ENCODE data around the gene LLCFC1.

The LLCFC1 gene

DNA sequence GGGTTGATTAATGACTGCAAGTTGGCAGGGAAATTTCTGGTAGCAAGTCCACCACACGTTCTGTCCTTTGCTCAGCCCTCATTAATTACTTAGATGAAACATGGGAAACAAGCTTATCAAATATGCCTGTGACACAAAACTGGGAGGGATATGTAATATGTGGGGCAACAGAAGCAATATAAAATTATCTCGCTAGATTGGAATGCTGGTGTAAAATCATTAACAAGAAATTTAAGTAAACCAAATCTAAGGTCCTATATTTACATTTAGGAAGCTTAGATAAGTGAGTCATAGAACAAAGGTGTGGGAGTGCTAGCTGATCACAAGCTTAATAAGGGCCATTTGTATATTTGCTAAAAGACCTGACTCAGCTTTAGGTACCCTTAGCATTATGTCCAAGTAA, 29.3 kb upstream of the LLCFC1 start:
- no peaks in the 10 kb centered on the region for H3K4me1 ChIP-seq (ENCODE audit: control insufficient read depth in 5 of 5, insufficient read depth in 5 of 5, low read length in 5 of 5)
- H3K36me3 ChIP-seq (ENCODE audit: control insufficient read depth in 5 of 5, insufficient read depth in 5 of 5, low read length in 5 of 5): no peaks in the 10 kb centered on the region
- H3K9ac ChIP-seq (ENCODE audit: low read length in 5 of 5): no peak overlapping the region
- H3K4me3 ChIP-seq (ENCODE audit: low read depth in 1 of 5, low read length in 5 of 5): no peak overlapping the region
- peaks cover 0 to 3% (median 0%) of the 10 kb centered on the region in 5 donors for H3K27me3 ChIP-seq (ENCODE audit: control insufficient read depth in 5 of 5, insufficient read depth in 4 of 5, low read length in 5 of 5)
- no peaks in the 10 kb centered on the region for H3K9me3 ChIP-seq (ENCODE audit: control insufficient read depth in 5 of 5, low read length in 5 of 5)
- H3K27ac ChIP-seq (ENCODE audit: low read depth, low read length): no peak overlapping the region

DNA sequence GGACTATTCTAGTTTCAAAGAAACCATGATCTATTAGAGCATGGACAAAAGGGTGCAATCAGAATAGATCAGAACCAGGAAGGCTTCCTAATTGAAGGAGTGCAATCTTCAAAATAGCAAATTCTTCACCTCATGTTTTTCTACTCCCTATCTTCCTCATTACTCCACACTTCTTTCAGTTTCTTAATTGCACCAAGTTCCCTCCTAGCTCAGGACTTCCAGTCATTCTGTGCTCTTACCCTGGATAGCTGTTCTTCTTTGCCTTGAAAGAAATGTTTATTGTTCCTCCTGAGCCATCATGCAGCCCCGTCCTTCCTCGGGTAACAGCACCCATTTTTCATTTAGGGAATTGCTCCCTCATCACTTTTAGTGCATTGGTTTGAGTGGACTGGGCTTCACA, 28.8 kb upstream of the LLCFC1 start:
- Histone ChIP-seq H3K4me1 (ENCODE audit: control insufficient read depth in 5 of 5, insufficient read depth in 5 of 5, low read length in 5 of 5) (no peaks in the 10 kb centered on the region), H3K27ac (ENCODE audit: low read depth, low read length) (no peak overlapping the region)

DNA sequence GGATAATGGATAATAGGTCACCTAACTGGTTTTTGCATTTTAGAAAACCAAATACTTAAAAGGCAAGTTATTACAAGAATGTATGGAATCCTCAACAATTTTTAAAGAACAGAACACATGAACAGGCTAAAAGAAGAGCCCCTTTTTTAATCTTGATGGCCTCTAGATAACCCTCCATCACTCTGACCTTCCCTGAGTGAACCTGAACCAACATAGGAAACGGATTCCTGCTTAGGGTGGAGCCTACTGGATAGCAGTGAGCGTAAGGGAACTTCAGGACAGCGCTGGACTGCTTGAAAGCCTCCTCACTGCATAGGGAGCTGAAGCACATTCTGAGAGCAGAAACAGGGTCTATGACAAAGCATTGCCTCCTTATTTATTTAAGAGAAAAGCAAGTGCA, 26.2 kb upstream of the LLCFC1 start:
- H3K36me3 ChIP-seq (ENCODE audit: control insufficient read depth in 5 of 5, insufficient read depth in 5 of 5, low read length in 5 of 5): no peaks in the 10 kb centered on the region
- H3K27me3 ChIP-seq (ENCODE audit: control insufficient read depth in 5 of 5, insufficient read depth in 4 of 5, low read length in 5 of 5): peaks cover 0 to 3% (median 0%) of the 10 kb centered on the region in 5 donors
- no peaks in the 10 kb centered on the region for H3K9me3 ChIP-seq (ENCODE audit: control insufficient read depth in 5 of 5, low read length in 5 of 5)
- H3K27ac ChIP-seq (ENCODE audit: low read depth, low read length): no peak overlapping the region
- no peak overlapping the region for H3K9ac ChIP-seq (ENCODE audit: low read length in 5 of 5)
- no peaks in the 10 kb centered on the region for H3K4me1 ChIP-seq (ENCODE audit: control insufficient read depth in 5 of 5, insufficient read depth in 5 of 5, low read length in 5 of 5)
- no peak overlapping the region for H3K4me3 ChIP-seq (ENCODE audit: low read depth in 1 of 5, low read length in 5 of 5)

More for the DNA sequence above, 28.8 kb upstream of the LLCFC1 start:
- no peak overlapping the region for H3K9ac ChIP-seq (ENCODE audit: low read length in 5 of 5)
- peaks cover 0 to 3% (median 0%) of the 10 kb centered on the region in 5 donors for H3K27me3 ChIP-seq (ENCODE audit: control insufficient read depth in 5 of 5, insufficient read depth in 4 of 5, low read length in 5 of 5)
- H3K4me3 ChIP-seq (ENCODE audit: low read depth in 1 of 5, low read length in 5 of 5): no peak overlapping the region
- H3K36me3 ChIP-seq (ENCODE audit: control insufficient read depth in 5 of 5, insufficient read depth in 5 of 5, low read length in 5 of 5): no peaks in the 10 kb centered on the region
- no peaks in the 10 kb centered on the region for H3K9me3 ChIP-seq (ENCODE audit: control insufficient read depth in 5 of 5, low read length in 5 of 5)

DNA sequence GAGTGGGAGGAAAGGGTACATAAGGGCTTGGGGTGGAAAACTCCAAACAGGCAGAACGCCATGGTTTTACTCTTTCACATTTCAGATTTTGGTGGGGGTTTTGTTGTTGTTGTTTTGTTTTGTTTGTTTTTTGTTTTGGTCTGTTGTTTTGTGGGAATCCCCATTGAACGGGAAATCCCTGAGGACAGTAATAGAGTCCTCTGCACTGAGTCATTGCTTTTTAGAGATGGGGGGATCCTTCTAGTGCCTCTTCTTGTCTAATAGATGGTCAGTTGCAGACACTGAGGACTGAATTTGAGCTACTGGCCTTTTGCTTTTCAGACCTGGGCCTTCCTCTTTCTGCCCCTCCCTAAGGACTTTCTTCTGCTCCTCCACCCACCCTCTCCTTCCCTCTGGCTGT, 25.7 kb upstream of the LLCFC1 start:
- Histone ChIP-seq H3K4me1 (ENCODE audit: control insufficient read depth in 5 of 5, insufficient read depth in 5 of 5, low read length in 5 of 5) (no peaks in the 10 kb centered on the region), H3K36me3 (ENCODE audit: control insufficient read depth in 5 of 5, insufficient read depth in 5 of 5, low read length in 5 of 5) (no peaks in the 10 kb centered on the region), H3K27ac (ENCODE audit: low read depth, low read length) (no peak overlapping the region), H3K9me3 (ENCODE audit: control insufficient read depth in 5 of 5, low read length in 5 of 5) (no peaks in the 10 kb centered on the region), H3K9ac (ENCODE audit: low read length in 5 of 5) (no peak overlapping the region), H3K4me3 (ENCODE audit: low read depth in 1 of 5, low read length in 5 of 5) (no peak overlapping the region), H3K27me3 (ENCODE audit: control insufficient read depth in 5 of 5, insufficient read depth in 4 of 5, low read length in 5 of 5) (peaks cover 0 to 3% (median 0%) of the 10 kb centered on the region in 5 donors)

DNA sequence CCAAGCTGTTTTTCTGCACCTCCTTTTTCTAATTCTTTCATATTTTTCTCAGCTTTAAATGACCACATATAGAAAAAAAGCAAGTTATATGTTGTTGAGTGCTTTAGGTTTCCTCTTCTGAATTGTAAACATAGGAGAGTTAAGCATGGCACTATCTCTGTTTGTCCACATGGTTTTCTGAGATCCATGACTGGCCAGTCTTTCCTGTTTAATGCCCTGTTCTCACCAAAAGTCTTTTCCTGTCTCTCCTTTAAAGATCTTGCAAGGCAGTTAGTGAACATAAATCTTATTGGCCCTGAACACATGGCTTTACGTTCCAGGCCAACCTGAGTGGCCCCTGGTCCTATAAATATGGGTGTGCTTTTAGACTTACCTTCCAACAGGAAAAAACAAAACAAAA, 25.2 kb upstream of the LLCFC1 start:
- H3K36me3 ChIP-seq (ENCODE audit: control insufficient read depth in 5 of 5, insufficient read depth in 5 of 5, low read length in 5 of 5): no peaks in the 10 kb centered on the region
- H3K9me3 ChIP-seq (ENCODE audit: control insufficient read depth in 5 of 5, low read length in 5 of 5): no peaks in the 10 kb centered on the region
- no peak overlapping the region for H3K4me3 ChIP-seq (ENCODE audit: low read depth in 1 of 5, low read length in 5 of 5)
- no peak overlapping the region for H3K9ac ChIP-seq (ENCODE audit: low read length in 5 of 5)
- H3K27ac ChIP-seq (ENCODE audit: low read depth, low read length): no peak overlapping the region
- H3K27me3 ChIP-seq (ENCODE audit: control insufficient read depth in 5 of 5, insufficient read depth in 4 of 5, low read length in 5 of 5): peaks cover 0 to 4% (median 0%) of the 10 kb centered on the region in 5 donors
- no peaks in the 10 kb centered on the region for H3K4me1 ChIP-seq (ENCODE audit: control insufficient read depth in 5 of 5, insufficient read depth in 5 of 5, low read length in 5 of 5)

DNA sequence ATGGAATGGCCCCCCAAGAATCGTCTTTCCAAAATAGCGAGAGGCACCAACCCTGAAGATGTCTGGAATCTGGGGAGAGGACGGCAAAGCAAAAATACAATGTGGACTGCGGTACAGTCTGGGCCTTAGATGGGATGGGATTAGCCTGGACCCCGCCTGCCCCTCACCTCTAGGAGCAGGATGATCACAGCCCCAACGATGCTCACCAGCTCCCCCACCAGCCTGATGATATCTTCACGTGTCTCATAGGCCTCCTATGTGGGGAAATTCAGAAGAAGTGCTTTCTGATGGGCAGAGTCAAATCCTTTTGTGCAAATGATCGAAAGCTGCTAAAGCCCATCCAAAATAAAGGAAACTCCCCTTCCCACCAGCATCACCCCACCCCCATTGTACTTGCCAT, 24.0 kb upstream of the LLCFC1 start:
- no peaks in the 10 kb centered on the region for H3K36me3 ChIP-seq (ENCODE audit: control insufficient read depth in 5 of 5, insufficient read depth in 5 of 5, low read length in 5 of 5)
- H3K9ac ChIP-seq (ENCODE audit: low read length in 5 of 5): no peak overlapping the region
- peaks cover 0 to 4% (median 0%) of the 10 kb centered on the region in 5 donors for H3K27me3 ChIP-seq (ENCODE audit: control insufficient read depth in 5 of 5, insufficient read depth in 4 of 5, low read length in 5 of 5)
- no peaks in the 10 kb centered on the region for H3K4me1 ChIP-seq (ENCODE audit: control insufficient read depth in 5 of 5, insufficient read depth in 5 of 5, low read length in 5 of 5)
- no peak overlapping the region for H3K27ac ChIP-seq (ENCODE audit: low read depth, low read length)
- no peaks in the 10 kb centered on the region for H3K9me3 ChIP-seq (ENCODE audit: control insufficient read depth in 5 of 5, low read length in 5 of 5)
- no peak overlapping the region for H3K4me3 ChIP-seq (ENCODE audit: low read depth in 1 of 5, low read length in 5 of 5)

DNA sequence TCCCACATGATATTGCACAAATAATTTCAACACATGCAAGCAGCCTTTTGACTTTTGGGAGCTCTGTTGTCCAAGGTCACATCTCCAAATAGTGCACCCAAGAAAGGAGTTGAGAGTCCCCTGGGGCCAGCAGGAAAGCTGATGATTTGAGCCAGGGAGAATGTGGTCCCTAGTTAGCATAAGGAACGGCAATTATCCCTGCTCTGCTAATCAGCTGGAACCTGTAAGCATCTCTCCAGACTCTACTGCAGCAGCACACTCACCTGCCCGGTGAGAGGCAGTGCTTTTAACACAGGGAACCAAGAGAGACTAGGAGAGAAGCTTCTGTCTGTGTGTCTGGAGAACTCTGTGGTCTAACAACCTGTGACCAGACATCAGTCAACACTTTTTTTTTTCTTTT, 22.8 kb upstream of the LLCFC1 start:
- Histone ChIP-seq H3K27me3 (ENCODE audit: control insufficient read depth in 5 of 5, insufficient read depth in 4 of 5, low read length in 5 of 5) (peaks cover 0 to 4% (median 0%) of the 10 kb centered on the region in 5 donors), H3K4me3 (ENCODE audit: low read depth in 1 of 5, low read length in 5 of 5) (no peak overlapping the region), H3K9me3 (ENCODE audit: control insufficient read depth in 5 of 5, low read length in 5 of 5) (no peaks in the 10 kb centered on the region), H3K4me1 (ENCODE audit: control insufficient read depth in 5 of 5, insufficient read depth in 5 of 5, low read length in 5 of 5) (no peaks in the 10 kb centered on the region), H3K27ac (ENCODE audit: low read depth, low read length) (no peak overlapping the region), H3K36me3 (ENCODE audit: control insufficient read depth in 5 of 5, insufficient read depth in 5 of 5, low read length in 5 of 5) (no peaks in the 10 kb centered on the region), H3K9ac (ENCODE audit: low read length in 5 of 5) (no peak overlapping the region)

DNA sequence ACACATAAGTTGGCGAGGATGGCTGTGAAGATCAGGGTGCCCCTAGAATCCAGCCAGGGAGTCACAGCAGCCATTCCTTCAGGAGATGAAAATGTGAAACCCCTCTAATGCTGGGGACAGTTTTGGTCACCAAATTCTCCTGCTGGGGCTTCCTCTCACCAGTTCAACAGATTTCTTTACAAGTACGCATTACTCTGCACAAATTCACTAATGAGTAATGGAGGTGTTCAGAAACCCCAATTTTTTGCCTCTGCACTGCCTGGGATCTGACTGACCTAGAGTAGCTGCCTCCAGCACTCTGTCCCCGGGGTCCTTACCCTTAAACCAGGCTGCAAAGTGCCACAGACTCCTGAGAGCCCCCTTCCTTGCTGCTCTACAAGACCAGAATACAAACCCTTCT, 21.8 kb upstream of the LLCFC1 start:
- Histone ChIP-seq H3K4me3 (ENCODE audit: low read depth in 1 of 5, low read length in 5 of 5) (no peak overlapping the region), H3K36me3 (ENCODE audit: control insufficient read depth in 5 of 5, insufficient read depth in 5 of 5, low read length in 5 of 5) (no peaks in the 10 kb centered on the region), H3K9me3 (ENCODE audit: control insufficient read depth in 5 of 5, low read length in 5 of 5) (no peaks in the 10 kb centered on the region), H3K9ac (ENCODE audit: low read length in 5 of 5) (no peak overlapping the region), H3K27me3 (ENCODE audit: control insufficient read depth in 5 of 5, insufficient read depth in 4 of 5, low read length in 5 of 5) (peaks cover 0 to 4% (median 0%) of the 10 kb centered on the region in 5 donors), H3K4me1 (ENCODE audit: control insufficient read depth in 5 of 5, insufficient read depth in 5 of 5, low read length in 5 of 5) (no peaks in the 10 kb centered on the region), H3K27ac (ENCODE audit: low read depth, low read length) (no peak overlapping the region)

DNA sequence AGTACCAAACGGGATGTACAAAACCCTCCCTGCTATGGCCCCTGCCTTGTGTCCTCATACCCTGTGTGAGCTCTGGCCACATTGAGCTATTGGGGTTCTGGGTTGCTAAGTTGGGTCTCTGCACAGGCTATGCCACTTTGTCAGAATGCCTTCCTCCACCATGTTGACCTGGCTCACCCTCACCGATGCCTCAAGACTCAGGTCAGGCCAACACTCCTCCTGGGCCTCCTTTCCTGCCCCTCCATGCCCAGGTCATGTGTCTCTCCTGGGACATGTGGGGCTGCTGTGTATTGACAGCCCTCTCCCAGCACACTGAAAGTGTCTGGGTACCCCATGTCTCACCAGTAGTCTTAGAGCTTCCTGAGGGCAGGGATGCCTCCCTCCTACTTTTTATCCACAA, 20.4 kb upstream of the LLCFC1 start:
- Histone ChIP-seq H3K4me1 (ENCODE audit: control insufficient read depth in 5 of 5, insufficient read depth in 5 of 5, low read length in 5 of 5) (no peaks in the 10 kb centered on the region), H3K27me3 (ENCODE audit: control insufficient read depth in 5 of 5, insufficient read depth in 4 of 5, low read length in 5 of 5) (peaks cover 0 to 4% (median 0%) of the 10 kb centered on the region in 5 donors), H3K27ac (ENCODE audit: low read depth, low read length) (no peak overlapping the region), H3K9me3 (ENCODE audit: control insufficient read depth in 5 of 5, low read length in 5 of 5) (no peaks in the 10 kb centered on the region), H3K4me3 (ENCODE audit: low read depth in 1 of 5, low read length in 5 of 5) (no peak overlapping the region), H3K9ac (ENCODE audit: low read length in 5 of 5) (no peak overlapping the region), H3K36me3 (ENCODE audit: control insufficient read depth in 5 of 5, insufficient read depth in 5 of 5, low read length in 5 of 5) (no peaks in the 10 kb centered on the region)

DNA sequence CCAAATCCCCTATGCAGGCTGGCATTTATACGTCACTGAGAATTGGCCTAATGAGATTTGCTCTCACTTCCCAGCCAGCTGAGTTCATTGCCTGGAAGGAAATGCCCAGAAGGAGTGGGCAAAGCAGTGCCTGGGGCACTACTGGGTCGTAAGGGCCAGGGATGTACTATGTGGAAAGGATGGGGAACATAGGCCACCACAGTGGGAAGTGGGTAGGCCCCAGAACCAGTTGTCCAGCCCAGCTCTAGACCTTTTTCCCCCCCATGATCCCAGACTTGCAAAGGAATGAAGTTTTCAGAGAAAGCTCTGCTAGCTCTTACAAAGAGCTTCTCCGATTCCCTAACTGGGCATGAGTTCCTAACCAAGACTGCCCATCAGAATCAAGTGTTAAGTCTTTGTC, 19.6 kb upstream of the LLCFC1 start:
- no peak overlapping the region for H3K4me3 ChIP-seq (ENCODE audit: low read depth in 1 of 5, low read length in 5 of 5)
- no peaks in the 10 kb centered on the region for H3K9me3 ChIP-seq (ENCODE audit: control insufficient read depth in 5 of 5, low read length in 5 of 5)
- H3K4me1 ChIP-seq (ENCODE audit: control insufficient read depth in 5 of 5, insufficient read depth in 5 of 5, low read length in 5 of 5): no peaks in the 10 kb centered on the region
- peaks cover 0 to 4% (median 0%) of the 10 kb centered on the region in 5 donors for H3K27me3 ChIP-seq (ENCODE audit: control insufficient read depth in 5 of 5, insufficient read depth in 4 of 5, low read length in 5 of 5)
- no peak overlapping the region for H3K9ac ChIP-seq (ENCODE audit: low read length in 5 of 5)
- H3K36me3 ChIP-seq (ENCODE audit: control insufficient read depth in 5 of 5, insufficient read depth in 5 of 5, low read length in 5 of 5): no peaks in the 10 kb centered on the region
- no peak overlapping the region for H3K27ac ChIP-seq (ENCODE audit: low read depth, low read length)

DNA sequence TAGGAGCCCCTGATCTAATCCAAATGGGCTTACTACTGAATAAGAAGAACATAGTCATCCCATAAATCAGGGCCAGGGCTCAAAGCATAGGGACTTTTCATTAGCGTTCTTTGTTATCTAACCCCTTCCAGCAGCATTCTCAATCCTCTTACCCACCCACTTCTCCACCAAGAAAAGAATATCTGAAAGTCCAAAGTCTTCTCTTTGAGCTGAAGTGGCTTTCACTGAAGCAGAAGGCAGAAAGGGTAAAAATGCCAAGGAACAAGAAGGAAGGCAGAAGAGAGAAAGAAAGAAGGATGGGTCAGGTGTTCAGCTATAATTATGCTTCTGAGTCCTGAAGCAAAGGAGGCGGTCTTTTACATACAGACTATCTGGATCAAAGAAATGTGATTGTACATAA, 15.9 kb upstream of the LLCFC1 start:
- no peak overlapping the region for H3K27ac ChIP-seq (ENCODE audit: low read depth, low read length)
- H3K4me1 ChIP-seq (ENCODE audit: control insufficient read depth in 5 of 5, insufficient read depth in 5 of 5, low read length in 5 of 5): no peaks in the 10 kb centered on the region
- H3K27me3 ChIP-seq (ENCODE audit: control insufficient read depth in 5 of 5, insufficient read depth in 4 of 5, low read length in 5 of 5): peaks cover 0 to 4% (median 0%) of the 10 kb centered on the region in 5 donors
- no peaks in the 10 kb centered on the region for H3K36me3 ChIP-seq (ENCODE audit: control insufficient read depth in 5 of 5, insufficient read depth in 5 of 5, low read length in 5 of 5)
- peaks cover 0 to 6% (median 0%) of the 10 kb centered on the region in 5 donors for H3K9me3 ChIP-seq (ENCODE audit: control insufficient read depth in 5 of 5, low read length in 5 of 5)
- H3K4me3 ChIP-seq (ENCODE audit: low read depth in 1 of 5, low read length in 5 of 5): no peak overlapping the region
- no peak overlapping the region for H3K9ac ChIP-seq (ENCODE audit: low read length in 5 of 5)

Data from subcutaneous abdominal adipose tissue (tissue), 5 donors.